HL-60 (cell line): ENCODE results near the gene TMEM245.

ENCODE experiments used
- DNase-seq, 2 experiments: peaks; one replicate each; pipeline ENCODE4 v3.0.0-alpha.2; 2010 to 2020; ENCODE audit warnings: low read depth in 1 of 2, low spot score in 1 of 2
- H3K27ac ChIP-seq: fragments of 250-450 bp; sonication (Bioruptor Pico); replicated peaks from 2 replicates; pipeline ENCODE4 v1.5.1; 2020; ENCODE audit warnings: mild to moderate bottlenecking, moderate library complexity
- H3K27me3 ChIP-seq: fragments of 250-450 bp; sonication (Bioruptor Pico); 2 replicates; pipeline ENCODE4 v1.5.1; 2021; ENCODE audit warnings: mild to moderate bottlenecking, moderate library complexity; ENCODE audit not compliant: insufficient read depth, poor library complexity, severe bottlenecking
- H3K4me3 ChIP-seq: replicated peaks from 2 replicates; pipeline ENCODE4 v1.5.1; 2011; ENCODE audit warnings: mild to moderate bottlenecking, control low read depth, low read length; ENCODE audit not compliant: insufficient read depth
- CTCF ChIP-seq: IDR thresholded peaks from one replicate; pipeline ENCODE4 v1.5.1; 2011; ENCODE audit warnings: low read length, control low read depth, inconsistent platforms; ENCODE audit not compliant: insufficient read depth
- GABPA ChIP-seq: IDR thresholded peaks from 2 replicates; pipeline ENCODE4 v1.6.1; 2012; ENCODE audit warnings: low read depth
- POLR2AphosphoS5 ChIP-seq: IDR thresholded peaks from 2 replicates; pipeline ENCODE4 v1.6.1; 2012; ENCODE audit warnings: low read depth
- REST ChIP-seq: IDR thresholded peaks from 2 replicates; pipeline ENCODE4 v1.6.1; 2012; ENCODE audit warnings: low read depth; ENCODE audit not compliant: insufficient replicate concordance
- SPI1 ChIP-seq: IDR thresholded peaks from 2 replicates; pipeline ENCODE4 v1.6.1; 2012; ENCODE audit warnings: low read depth, mild to moderate bottlenecking, borderline replicate concordance

The TMEM245 gene

GRCh38 chr9:109098960-109099308 is 20.8 kb downstream of the TMEM245 start:
- no peak overlapping the region for H3K27ac ChIP-seq
- no peaks in the 10 kb centered on the region for H3K27me3 ChIP-seq
- H3K4me3 ChIP-seq, result no peak overlapping the region
- no peak for DNase-seq
- TF ChIP-seq REST (no peak), POLR2AphosphoS5 (no peak), CTCF (no peak), SPI1 (no peak), GABPA (no peak)

GRCh38 chr9:109098171-109098959 is 21.4 kb downstream of the TMEM245 start:
- Histone ChIP-seq H3K4me3 (no peak overlapping the region), H3K27me3 (no peaks in the 10 kb centered on the region), H3K27ac (no peak overlapping the region)
- TF ChIP-seq CTCF (no peak), GABPA (no peak), POLR2AphosphoS5 (no peak), SPI1 (no peak), REST (no peak)
- no peak for DNase-seq

GRCh38 chr9:109097146-109097545 is 22.6 kb downstream of the TMEM245 start:
- no peak for DNase-seq
- no peak overlapping the region for H3K4me3 ChIP-seq
- TF ChIP-seq REST (no peak), POLR2AphosphoS5 (no peak), CTCF (no peak), GABPA (no peak), SPI1 (no peak)
- no peaks in the 10 kb centered on the region for H3K27me3 ChIP-seq
- H3K27ac ChIP-seq, result no peak overlapping the region
